Ascending aorta (tissue), 2 donors: ENCODE measurements around the gene VDR. TPM values are rescaled to one million over a fixed set of nuclear protein-coding genes. Genes with fewer than 3 reads are reported as not detected.
A peak's percentile ranks its signal among the peaks of the same experiment; 100 is the strongest.
"Not testable (repeated sequence)": the region's sequence is repeated elsewhere in the genome, so short reads cannot be mapped to it uniquely, and the experiment has no call there.

Experiments used
- DNase-seq, 2 donors: peaks; one replicate each; pipeline ENCODE4 v3.0.0-alpha.2; 2019; ENCODE audit warnings: low spot score in 2 of 2
- H3K27ac ChIP-seq, 2 donors: fragments of 200-600 bp; sonication (generic); one replicate each; pipeline ENCODE4 v1.5.1; 2016 to 2017; ENCODE audit warnings: mild to moderate bottlenecking in 1 of 2
- H3K27me3 ChIP-seq: fragments of 200-600 bp; sonication (generic); one replicate; pipeline ENCODE4 v1.5.1; 2017
- H3K36me3 ChIP-seq, 2 donors: fragments of 200-600 bp; sonication (generic); one replicate each; pipeline ENCODE4 v1.5.1; 2016
- H3K4me1 ChIP-seq, 2 donors: fragments of 200-600 bp; sonication (generic); one replicate each; pipeline ENCODE4 v1.5.1; 2016 to 2017; ENCODE audit warnings: mild to moderate bottlenecking in 1 of 2
- H3K4me3 ChIP-seq, 2 donors: fragments of 200-600 bp; sonication (generic); one replicate each; pipeline ENCODE4 v1.5.1; 2016 to 2017; ENCODE audit warnings: mild to moderate bottlenecking in 1 of 2
- H3K9me3 ChIP-seq, 2 donors: fragments of 200-600 bp; sonication (generic); one replicate each; pipeline ENCODE4 v1.5.1; 2016
- CTCF ChIP-seq, 3 experiments: fragments of 200-600 bp in 2 of 3; fragments of 450-650 bp in 1 of 3; sonication (generic) in 2 of 3; IDR thresholded peaks; one replicate each; pipeline ENCODE4 v1.5.1; 2016 to 2019; ENCODE audit warnings: antibody characterized with exemption in 3 of 3, mild to moderate bottlenecking in 1 of 3, moderate library complexity in 1 of 3
- intact Hi-C: fragments of 100-400 bp; cut with DNase I; formaldehyde crosslinking; loops from one replicate; pipeline ENCODE4 v1.15.1; 2023
- total RNA-seq: library from RNA; depleted of rRNA; stranded (reverse); fragments of >200 nt; gene quantifications from one replicate; pipeline ENCODE4 v1.1.0, GENCODE V29; 2016

The VDR gene
- total RNA-seq, 1 donor from 2014 or later = 13.1 TPM

- Histone ChIP-seq H3K27ac (peak overlapping the region; percentile 97), H3K4me1 (peaks cover 56 to 87% of the 10 kb centered on the region in 2 donors), H3K36me3 (peaks cover 0 to 8% of the 10 kb centered on the region in 2 donors), H3K27me3 (no peaks in the 10 kb centered on the region), H3K9me3 (no peaks in the 10 kb centered on the region), H3K4me3 (peak overlapping the region; percentile 28 to 61)
- TF ChIP-seq CTCF (IDR thresholded peaks at IDR 0.05) = peak in 1 of 3 experiments; percentile 6
- intact Hi-C loops = loop anchor here (1.0 to 10.0 kb wide), 3 partner anchors 12 to 728 kb away; no protein-coding TSS in a partner anchor
- peak; percentile 86 to 98 for DNase-seq
These were observed 91.8 kb downstream of the VDR start for GRCh38 chr12:47812797-47813510.

GRCh38 chr12:47811581-47812484 is 93.0 kb downstream of the VDR start:
- DNase-seq = peak; percentile 73 to 94
- peak overlapping the region; percentile 28 to 61 for H3K4me3 ChIP-seq
- H3K27ac ChIP-seq = peak overlapping the region; percentile 97
- H3K4me1 ChIP-seq = peaks cover 57 to 93% of the 10 kb centered on the region in 2 donors
- no peak for TF ChIP-seq CTCF (IDR thresholded peaks at IDR 0.05)
- intact Hi-C loops = loop anchor here (1.0 to 10.0 kb wide), 3 partner anchors 13 to 727 kb away; no protein-coding TSS in a partner anchor
- no peaks in the 10 kb centered on the region for H3K27me3 ChIP-seq
- peaks cover 0 to 8% of the 10 kb centered on the region in 2 donors for H3K36me3 ChIP-seq
- H3K9me3 ChIP-seq = no peaks in the 10 kb centered on the region

- peaks cover 0 to 8% of the 10 kb centered on the region in 2 donors for H3K36me3 ChIP-seq
- no peaks in the 10 kb centered on the region for H3K9me3 ChIP-seq
- intact Hi-C loops = loop anchor here (10.0 kb wide), 1 partner anchor 726 kb away; no protein-coding TSS in a partner anchor
- peak overlapping the region; percentile 97 for H3K27ac ChIP-seq
- peaks cover 57 to 93% of the 10 kb centered on the region in 2 donors for H3K4me1 ChIP-seq
- H3K4me3 ChIP-seq = peak overlapping the region in 1 of 2 donors; percentile 7
- no peak for DNase-seq
- no peaks in the 10 kb centered on the region for H3K27me3 ChIP-seq
- TF ChIP-seq CTCF (IDR thresholded peaks at IDR 0.05) = no peak
These were observed 93.8 kb downstream of the VDR start for GRCh38 chr12:47811072-47811396.

- intact Hi-C loops, H3K4me3 ChIP-seq, DNase-seq, H3K27me3 ChIP-seq, H3K9me3 ChIP-seq: not testable (repeated sequence)
- peak overlapping the region; percentile 97 for H3K27ac ChIP-seq
- H3K4me1 ChIP-seq = peaks cover 62 to 94% of the 10 kb centered on the region in 2 donors
- H3K36me3 ChIP-seq = peaks cover 0 to 16% of the 10 kb centered on the region in 2 donors
These were observed 95.3 kb downstream of the VDR start for GRCh38 chr12:47809518-47809917.

- peak in 1 of 3 experiments; percentile 13 for TF ChIP-seq CTCF (IDR thresholded peaks at IDR 0.05)
- Histone ChIP-seq H3K27ac (peak overlapping the region; percentile 97), H3K4me1 (peaks cover 59 to 94% of the 10 kb centered on the region in 2 donors), H3K4me3 (peak overlapping the region; percentile 16 to 39), H3K9me3 (no peaks in the 10 kb centered on the region), H3K27me3 (no peaks in the 10 kb centered on the region), H3K36me3 (peaks cover 0 to 14% of the 10 kb centered on the region in 2 donors)
- intact Hi-C loops = no loop called here
- DNase-seq = no peak
These were observed 96.0 kb downstream of the VDR start for GRCh38 chr12:47808574-47809365.
